Endothelial cell of umbilical vein (primary cell): ENCODE measurements around the gene SPRYD7. TPM values are rescaled to one million over a fixed set of nuclear protein-coding genes. Genes with fewer than 3 reads are reported as not detected.

Experiments
- Bru-seq: library from RNA; stranded (reverse); fragments of 400-500 nt; gene quantifications from one replicate; lab custom pipeline; 2021; lab: Mats Ljungman, UMichigan
- BruChase-seq, 2 experiments: library from RNA; stranded (reverse); fragments of 400-500 nt; gene quantifications; one replicate each; lab custom pipeline; 2021; lab: Mats Ljungman, UMichigan
- BruUV-seq: library from RNA; stranded (reverse); fragments of 400-500 nt; replicated peaks from 2 replicates; lab custom pipeline; 2021; lab: Mats Ljungman, UMichigan
- CTCF ChIA-PET: fragments of 300-600, 350-600 bp; sonication (Branson Sonifier 250); formaldehyde crosslinking; loops from one replicate; lab custom pipeline; 2021; ENCODE audit warnings: antibody characterized with exemption, inconsistent platforms; lab: Charles Lee
- POLR2A ChIA-PET: fragments of 300-600, 350-600 bp; sonication (Branson Sonifier 250); formaldehyde crosslinking; loops from one replicate; lab custom pipeline; 2021; ENCODE audit warnings: antibody characterized with exemption, inconsistent platforms; lab: Charles Lee
- DNase-seq: peaks from one replicate; pipeline ENCODE4 v3.0.0-alpha.2; 2011; ENCODE audit warnings: low read depth, low spot score
- FAIRE-seq: peaks from 2 replicates; lab custom pipeline; 2011; peaks lifted over from hg19 to GRCh38; lab: Jason Lieb, UNC
- H2AFZ ChIP-seq: 2 replicates; pipeline ENCODE4 v1.6.0; 2012; ENCODE audit warnings: low read depth, low read length, control low read depth, inconsistent platforms
- H3K27ac ChIP-seq: 2 replicates; pipeline ENCODE4 v1.5.1; 2011; ENCODE audit warnings: low read depth, mild to moderate bottlenecking, control low read depth, low read length, moderate library complexity; ENCODE audit not compliant: insufficient read depth
- H3K27me3 ChIP-seq, 2 experiments: 2 replicates each; pipeline versions ENCODE4 v1.6.0 to v1.6.1; 2011; ENCODE audit warnings: low read length in 2 of 2, mixed read lengths in 1 of 2; ENCODE audit not compliant: control insufficient read depth in 2 of 2, insufficient read depth in 2 of 2
- H3K36me3 ChIP-seq, 2 experiments: 2 replicates in 1 of 2; 3 replicates in 1 of 2; pipeline ENCODE4 v1.5.1; 2011; ENCODE audit warnings: low read length in 2 of 2, mild to moderate bottlenecking in 1 of 2, moderate library complexity in 1 of 2; ENCODE audit not compliant: control insufficient read depth in 2 of 2, insufficient read depth in 2 of 2; ENCODE audit errors: extremely low read depth in 1 of 2
- H3K4me1 ChIP-seq: 3 replicates; pipeline ENCODE4 v1.5.1; 2011; ENCODE audit warnings: mild to moderate bottlenecking, low read length; ENCODE audit not compliant: control insufficient read depth, insufficient read depth; ENCODE audit errors: extremely low read depth
- H3K4me2 ChIP-seq: 2 replicates; pipeline ENCODE4 v1.6.1; 2011; ENCODE audit warnings: low read length, control low read depth, mixed read lengths; ENCODE audit not compliant: insufficient read depth
- H3K4me3 ChIP-seq, 3 experiments: fragments of 200-600 bp in 1 of 3; sonication (generic), shearing (Covaris generic) in 1 of 3; replicated peaks in 1 of 3; 2 replicates each; pipeline ENCODE4 v1.5.1; 2011 to 2016; ENCODE audit warnings: control low read depth in 3 of 3, low read length in 3 of 3, mild to moderate bottlenecking in 2 of 3, inconsistent platforms in 1 of 3, low read depth in 1 of 3, moderate library complexity in 1 of 3; ENCODE audit not compliant: insufficient read depth in 1 of 3
- H3K79me2 ChIP-seq: 2 replicates; pipeline ENCODE4 v1.6.0; 2012; ENCODE audit warnings: low read length, inconsistent platforms; ENCODE audit not compliant: control insufficient read depth, insufficient read depth
- H3K9ac ChIP-seq: replicated peaks from 2 replicates; pipeline ENCODE3; 2011; ENCODE audit warnings: low read length, control low read depth; ENCODE audit not compliant: insufficient read depth; ENCODE audit errors: extremely low read depth
- H3K9me1 ChIP-seq: replicated peaks from 3 replicates; pipeline ENCODE4 v1.6.0; 2011; ENCODE audit warnings: mild to moderate bottlenecking, low read length; ENCODE audit not compliant: control insufficient read depth, insufficient read depth; ENCODE audit errors: extremely low read depth
- H3K9me3 ChIP-seq: replicated peaks from 2 replicates; pipeline ENCODE4 v1.5.1; 2012; ENCODE audit warnings: low read length, inconsistent platforms; ENCODE audit not compliant: control insufficient read depth, insufficient read depth
- H4K20me1 ChIP-seq: replicated peaks from 2 replicates; pipeline ENCODE3; 2011; ENCODE audit warnings: mild to moderate bottlenecking, low read length; ENCODE audit not compliant: control insufficient read depth, insufficient read depth; ENCODE audit errors: extremely low read depth
- CTCF ChIP-seq, 2 donors: IDR thresholded peaks; 1 replicate in 1 of 2; 2 replicates in 1 of 2; pipeline ENCODE4 v1.5.1; 2011; ENCODE audit warnings: low read length in 2 of 2, mild to moderate bottlenecking in 2 of 2, moderate library complexity in 2 of 2, control low read depth in 1 of 2, inconsistent platforms in 1 of 2, low read depth in 1 of 2; ENCODE audit not compliant: insufficient read depth in 1 of 2; ENCODE audit errors: extremely low read depth in 1 of 2
- EZH2 ChIP-seq: IDR thresholded peaks from 2 replicates; pipeline ENCODE4 v1.6.1; 2012; ENCODE audit warnings: borderline replicate concordance, low read depth, mild to moderate bottlenecking, moderate library complexity, low read length, inconsistent platforms; ENCODE audit not compliant: severe bottlenecking
- FOS ChIP-seq: IDR thresholded peaks from 2 replicates; pipeline ENCODE4 v1.6.1; 2011; ENCODE audit warnings: mild to moderate bottlenecking, low read length, moderate library complexity, borderline replicate concordance; ENCODE audit not compliant: insufficient read depth
- GATA2 ChIP-seq: IDR thresholded peaks from 2 replicates; pipeline ENCODE4 v1.7.0; 2011; ENCODE audit warnings: low read depth, mild to moderate bottlenecking, moderate library complexity, mixed read lengths, low read length; ENCODE audit not compliant: insufficient read length, insufficient read depth
- JUN ChIP-seq: IDR thresholded peaks from 2 replicates; pipeline ENCODE4 v1.6.1; 2011; ENCODE audit warnings: borderline replicate concordance, low read depth; ENCODE audit not compliant: insufficient read length, insufficient read depth
- MAX ChIP-seq: IDR thresholded peaks from 2 replicates; pipeline ENCODE4 v1.6.1; 2011; ENCODE audit not compliant: insufficient read depth, insufficient read length
- MYC ChIP-seq: IDR thresholded peaks from one replicate; pipeline ENCODE4 v1.6.1; 2011; ENCODE audit warnings: mild to moderate bottlenecking, low read depth, low read length
- POLR2A ChIP-seq: IDR thresholded peaks from 2 replicates; pipeline ENCODE4 v1.6.1; 2012; ENCODE audit warnings: low read depth, mild to moderate bottlenecking, control low read depth, low read length
- POLR2AphosphoS5 ChIP-seq: IDR thresholded peaks from 2 replicates; pipeline ENCODE4 v1.6.1; 2012; ENCODE audit warnings: low read depth, mild to moderate bottlenecking, control low read depth, low read length, moderate library complexity; ENCODE audit not compliant: insufficient read depth
- dilution Hi-C: fragments of 300-500 bp; cut with MboI; formaldehyde crosslinking; loops from one replicate; pipeline ENCODE4 v1.15.0; 2019; ENCODE audit warnings: low sequenced_read_pairs; ENCODE audit not compliant: extremely low pct_ligation_motif_present
- intact Hi-C: fragments of 100-400 bp; cut with micrococcal nuclease; formaldehyde crosslinking; loops from one replicate; pipeline ENCODE4 v1.10.0; 2022
- long read RNA-seq: library from polyadenylated mRNA; stranded (forward); transcript quantifications from one replicate; pipeline ENCODE4 v2.0.0, GENCODE V29; 2021
- polyA minus RNA-seq, 3 experiments: library from RNA; depleted of rRNA, polyadenylated mRNA; stranded (reverse); fragments of >200 nt; gene quantifications; 1 replicate in 1 of 3; 2 replicates in 2 of 3; pipeline ENCODE4 v1.2.3, GENCODE V29; 2011
- polyA plus RNA-seq, 4 experiments: library from polyadenylated mRNA; depleted of rRNA in 3 of 4; stranded (reverse) in 3 of 4; unstranded in 1 of 4; fragments of >200 nt; gene quantifications; 2 replicates each; pipeline versions ENCODE4 v1.2.1 to v1.2.3, GENCODE V29; 2011 to 2012; ENCODE audit warnings: missing spikeins in 1 of 4
- total RNA-seq: library from RNA; stranded (reverse); gene quantifications from 2 replicates; pipeline ENCODE4 v1.2.3, GENCODE V29; 2021

Gene SPRYD7
- 7.0 and 7.5 TPM in 2 replicates for total RNA-seq
- 2.3 and 2.9 TPM in 2 replicates for polyA plus RNA-seq
- polyA plus RNA-seq (2011; cell fraction: cytosol; rRNA removed): 4.5 and 4.7 TPM in 2 replicates
- polyA plus RNA-seq (2011; cell fraction: nucleus; rRNA removed): 2.7 and 2.9 TPM in 2 replicates
- polyA plus RNA-seq (2012): 7.8 and 10.9 TPM in 2 replicates
- 1.6 and 2.0 TPM in 2 replicates for polyA minus RNA-seq
- 1.9 TPM for polyA minus RNA-seq (2011; cell fraction: cytosol; rRNA and poly(A)+ RNA removed)
- 1.8 and 2.4 TPM in 2 replicates for polyA minus RNA-seq (2011; cell fraction: nucleus; rRNA and poly(A)+ RNA removed)
- Bru-seq, nascent RNA: percentile 71 among the genes with signal in this experiment
- BruChase-seq, experiment 1, labeled RNA remaining after a 6-hour chase: percentile 60 among the genes with signal in this experiment
- percentile 61 among the genes with signal in this experiment for BruChase-seq, experiment 2, labeled RNA remaining after a 2-hour chase
- long read RNA-seq, transcript SPRYD7-201 (5 exons, 3,053 nt): major isoform, 67 of 123 reads
- long read RNA-seq, partial matches to known transcripts: 39 of 123 reads
- long read RNA-seq, other reads (novel, unspliced or antisense): 13 of 123 reads

GRCh38 chr13:49936075-49936967, at the start of gene SPRYD7:
Gene SPRYD7 (minus strand): TSS chr13:49936340. CDS start chr13:49936235, 105 bp downstream.
- ChIA-PET CTCF (interaction anchor here (0.5 to 1.6 kb wide), 35 partner anchors 9 to 1822 kb away, joined by 3 to 16 read pairs (median 3); partner anchors contain the start of genes KPNA3 and TRIM13), POLR2A (interaction anchor here (0.5 to 1.3 kb wide), 4 partner anchors 47 to 1451 kb away, joined by 3 to 7 read pairs (median 4); partner anchors contain the start of gene TRIM13)
- Histone ChIP-seq H3K27me3 (no peaks in the 10 kb centered on the region), H3K4me1 (peaks cover 8% of the 10 kb centered on the region), H2AFZ (peak within 1 kb of the TSS; percentile 94), H3K4me2 (peak within 1 kb of the TSS; percentile 95), H3K36me3 (no peaks in the 10 kb centered on the region), H3K9me1 (no peaks in the 10 kb centered on the region), H4K20me1 (no peaks in the 10 kb centered on the region), H3K79me2 (peaks cover 9% of the 10 kb centered on the region), H3K4me3 (peak within 1 kb of the TSS; percentile 69 to 82 (median 79)), H3K27ac (peak within 1 kb of the TSS; percentile 21), H3K9ac (peak within 1 kb of the TSS; percentile 64), H3K9me3 (no peaks in the 10 kb centered on the region)
- DNase-seq (peak; percentile 99), FAIRE-seq (peak; percentile 92)
- dilution Hi-C loops (no loop called here), intact Hi-C loops (loop anchor here (1.0 to 5.0 kb wide), 5 partner anchors 144 to 974 kb away; partner anchors contain the start of gene KPNA3)
- no peak for TF ChIP-seq EZH2
- peak; percentile 90 to 95 for TF ChIP-seq CTCF (IDR thresholded peaks at IDR 0.05; ENCODE audit: extremely low read depth in 1 of 2, insufficient read depth in 1 of 2, low read depth in 1 of 2, low read length in 2 of 2)
- TF ChIP-seq POLR2AphosphoS5: peak; percentile 84
- TF ChIP-seq FOS: no peak
- peak; percentile 70 for TF ChIP-seq POLR2A
- no peak for TF ChIP-seq JUN
- no peak for TF ChIP-seq MYC
- no peak for TF ChIP-seq GATA2
- no peak for TF ChIP-seq MAX
- BruUV-seq: TSS peak; percentile 27
